HG02840 (cell line): ENCODE measurements around the gene PINLYP.
A peak's percentile ranks its signal among the peaks of the same experiment; 100 is the strongest.
"Not testable (repeated sequence)": the region's sequence is repeated elsewhere in the genome, so short reads cannot be mapped to it uniquely, and the experiment has no call there.

Experiments
- ATAC-seq: cut with Tn5 transposase; IDR thresholded peaks from one replicate; pipeline ENCODE4 v1.9.1; 2021; ENCODE audit warnings: mild to moderate bottlenecking, moderate library complexity, moderate number of reproducible peaks; ENCODE audit not compliant: unreplicated experiment, low FRiP score

The PINLYP gene

GRCh38 chr19:43598445-43599240 lies 23.0 kb downstream of the PINLYP start:
- ATAC-seq, result no peak

GRCh38 chr19:43599635-43600295 lies 24.2 kb downstream of the PINLYP start:
- no peak for ATAC-seq

GRCh38 chr19:43600326-43600725 lies 24.7 kb downstream of the PINLYP start:
- not testable (repeated sequence) for ATAC-seq

DNA sequence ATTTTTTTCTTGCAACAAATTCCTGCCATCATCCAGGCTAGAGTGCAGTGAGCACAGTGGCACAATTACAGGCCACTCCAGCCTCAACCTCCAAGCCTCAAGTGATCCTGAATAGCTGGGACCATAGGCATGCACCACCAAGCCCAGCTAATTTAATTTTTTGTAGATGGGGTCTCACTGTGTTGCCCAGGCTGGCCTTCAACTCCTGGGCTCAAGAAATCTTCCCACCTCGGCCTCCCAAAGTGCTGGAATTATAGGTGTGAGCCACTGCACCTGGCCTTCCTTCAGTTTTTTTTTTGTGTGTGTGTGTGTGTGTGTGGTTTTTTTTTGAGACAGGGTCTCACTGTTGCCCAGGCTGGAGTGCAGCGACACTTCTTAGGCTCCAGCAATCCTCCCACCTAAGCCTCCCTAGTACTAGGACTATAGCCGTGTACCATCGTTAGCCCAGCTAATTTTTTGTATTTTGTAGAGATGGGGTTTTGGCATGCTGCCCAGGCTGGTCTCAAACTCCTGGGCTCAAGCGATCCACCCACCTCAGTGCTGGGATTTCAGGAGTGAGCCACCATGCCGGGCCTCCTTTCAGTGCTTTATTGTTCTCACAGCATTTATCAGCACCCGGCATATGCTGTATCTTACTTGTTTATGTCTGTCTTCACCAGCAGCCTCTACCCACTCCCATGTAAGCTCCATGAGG lies 30.4 kb downstream of the PINLYP start:
- ATAC-seq, result no peak

DNA sequence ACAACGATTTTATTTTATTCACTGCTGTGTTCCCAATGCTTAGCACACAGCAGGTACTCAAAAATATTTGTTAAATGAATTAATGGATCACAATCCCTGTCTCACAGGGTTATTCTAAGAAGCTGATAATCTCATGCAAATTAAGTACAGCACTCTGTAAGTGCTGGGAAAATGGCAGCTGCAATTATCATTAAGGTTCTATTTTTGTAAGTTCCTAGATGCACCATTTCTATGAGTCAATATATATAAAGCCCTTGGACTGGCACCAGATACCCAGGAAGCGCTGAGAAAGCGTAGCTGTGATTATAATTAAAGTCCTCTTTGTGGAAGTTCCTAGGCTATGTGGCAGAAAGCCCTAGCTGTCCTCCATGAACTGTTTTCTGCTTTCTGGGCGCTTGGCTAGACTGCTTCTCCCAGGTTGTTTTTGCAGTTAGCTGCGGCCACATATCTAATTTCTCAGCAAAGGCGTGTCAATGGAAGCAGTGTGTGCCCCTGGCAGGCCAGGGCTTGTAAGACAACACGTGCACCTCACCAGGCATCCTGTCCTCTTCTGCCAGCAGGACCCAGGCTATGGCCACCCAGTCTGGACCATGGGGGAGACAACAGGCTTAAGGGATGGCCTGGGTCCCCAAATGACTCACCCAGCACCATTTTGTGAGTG lies 31.1 kb downstream of the PINLYP start:
- no peak for ATAC-seq

DNA sequence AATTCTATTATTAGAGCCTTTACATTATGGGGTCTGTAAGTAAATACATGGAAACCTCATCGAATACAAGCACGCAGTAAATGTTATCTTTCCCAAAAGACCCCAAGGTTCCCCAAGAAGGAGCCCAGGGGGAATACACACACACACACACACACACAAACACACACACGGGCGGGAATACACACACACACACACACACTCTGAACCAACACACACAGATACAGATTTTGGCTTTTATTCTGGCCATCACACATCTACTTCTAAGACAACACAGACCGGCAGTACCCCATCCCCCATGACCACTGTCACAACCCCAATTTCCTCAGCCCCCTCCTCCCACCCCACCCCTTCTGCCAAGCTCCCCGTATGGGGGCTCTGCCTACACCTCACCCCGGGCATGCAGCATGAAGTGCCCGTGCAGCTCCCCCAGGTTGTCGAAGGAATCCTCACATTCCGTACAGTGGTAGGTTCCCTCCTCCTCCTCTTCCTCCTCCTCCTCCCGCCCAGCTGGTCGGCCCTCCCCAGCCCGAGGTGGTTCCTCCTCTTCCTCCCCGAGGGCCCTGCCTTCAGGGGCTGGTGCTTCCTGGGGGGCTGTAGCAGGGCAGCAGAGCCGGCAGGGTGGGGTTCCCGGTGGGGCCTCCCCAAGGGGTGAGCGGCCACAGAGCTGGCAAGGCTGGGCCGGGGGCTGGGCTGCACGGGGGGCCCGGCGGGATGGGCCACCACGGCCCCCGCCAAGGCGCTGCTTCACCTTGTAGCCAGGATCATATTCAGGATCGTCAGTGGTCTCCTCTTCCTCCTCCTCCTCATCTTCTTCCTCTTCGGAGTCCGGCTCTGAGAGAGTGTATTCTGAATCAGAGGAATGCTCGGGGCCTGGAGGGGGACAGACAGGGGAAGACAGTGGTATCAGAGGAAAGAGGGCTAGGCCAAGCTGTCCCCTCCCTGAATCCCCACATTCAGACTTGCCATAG lies 31.9 kb downstream of the PINLYP start:
- no peak for ATAC-seq

GRCh38 chr19:43609872-43610271 lies 34.3 kb downstream of the PINLYP start:
- no peak for ATAC-seq

GRCh38 chr19:43610493-43610892 lies 34.9 kb downstream of the PINLYP start:
- ATAC-seq, result no peak

DNA sequence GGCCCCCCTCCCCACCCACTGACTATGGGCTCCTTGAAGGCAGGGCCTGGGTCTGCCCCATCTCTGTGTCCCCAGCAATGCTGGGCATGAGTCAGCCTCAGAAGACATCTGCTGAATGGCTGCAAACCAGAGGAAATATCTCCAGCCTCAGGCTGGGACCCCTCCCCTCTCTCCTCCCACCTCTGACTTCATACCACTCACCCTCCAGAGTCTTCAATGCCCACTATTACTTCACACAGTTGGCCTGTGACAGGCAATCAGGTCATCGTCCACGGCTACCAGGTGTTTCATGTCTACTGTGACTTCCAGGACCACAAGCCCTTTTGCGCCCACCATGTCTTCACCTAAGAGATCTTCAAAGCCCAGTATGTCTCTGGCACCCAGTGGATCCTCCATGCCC lies 36.2 kb downstream of the PINLYP start, which contains the start of gene SRRM5:
TSS of gene SRRM5 (plus strand) at position 301 of the 400 bp plus-strand sequence. CDS start at position 335, 34 bp downstream.
- no peak for ATAC-seq

DNA sequence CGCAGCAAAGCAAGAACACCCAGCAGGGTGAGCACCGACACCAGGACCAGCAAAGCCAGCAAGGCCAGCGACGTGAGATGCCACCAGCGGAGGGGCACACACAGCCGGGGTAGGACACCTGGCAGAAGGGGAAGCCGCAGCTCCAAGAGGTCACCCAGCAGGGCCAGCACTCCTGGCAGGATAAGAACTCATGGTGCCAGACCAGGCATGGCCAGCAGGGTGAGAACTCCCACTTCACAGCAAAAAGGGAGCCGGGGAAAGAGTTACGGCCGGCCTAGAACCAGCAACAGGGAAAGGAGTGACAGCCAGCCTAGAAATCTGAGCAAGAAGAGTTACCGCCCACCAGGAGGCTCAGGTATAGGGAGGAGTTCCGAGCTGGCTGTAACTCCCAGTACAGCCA lies 36.8 kb downstream of the PINLYP start:
- no peak for ATAC-seq

GRCh38 chr19:43616306-43616705 lies 40.7 kb downstream of the PINLYP start:
- ATAC-seq, result no peak

DNA sequence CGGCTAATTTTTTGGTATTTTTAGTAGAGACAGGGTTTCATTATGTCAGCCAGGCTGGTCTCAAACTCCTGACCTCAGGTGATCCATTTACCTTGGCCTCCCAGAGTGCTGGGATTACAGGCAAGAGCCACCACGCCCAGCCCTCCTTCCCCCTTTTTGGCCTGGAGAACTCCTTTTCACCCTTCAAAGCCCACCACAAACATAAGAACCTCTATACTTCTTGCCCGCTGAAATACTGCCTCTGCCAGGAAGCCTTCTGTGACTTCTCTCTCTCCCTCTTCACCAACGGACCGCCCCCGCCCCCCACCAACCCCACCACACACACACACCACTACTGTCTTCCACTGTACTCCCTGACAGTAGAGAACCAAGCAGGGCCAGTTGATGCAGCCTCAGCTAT lies 41.4 kb downstream of the PINLYP start:
- no peak for ATAC-seq

- no peak for ATAC-seq
Observed at GRCh38 chr19:43618921-43619261, 43.3 kb downstream of the PINLYP start.

DNA sequence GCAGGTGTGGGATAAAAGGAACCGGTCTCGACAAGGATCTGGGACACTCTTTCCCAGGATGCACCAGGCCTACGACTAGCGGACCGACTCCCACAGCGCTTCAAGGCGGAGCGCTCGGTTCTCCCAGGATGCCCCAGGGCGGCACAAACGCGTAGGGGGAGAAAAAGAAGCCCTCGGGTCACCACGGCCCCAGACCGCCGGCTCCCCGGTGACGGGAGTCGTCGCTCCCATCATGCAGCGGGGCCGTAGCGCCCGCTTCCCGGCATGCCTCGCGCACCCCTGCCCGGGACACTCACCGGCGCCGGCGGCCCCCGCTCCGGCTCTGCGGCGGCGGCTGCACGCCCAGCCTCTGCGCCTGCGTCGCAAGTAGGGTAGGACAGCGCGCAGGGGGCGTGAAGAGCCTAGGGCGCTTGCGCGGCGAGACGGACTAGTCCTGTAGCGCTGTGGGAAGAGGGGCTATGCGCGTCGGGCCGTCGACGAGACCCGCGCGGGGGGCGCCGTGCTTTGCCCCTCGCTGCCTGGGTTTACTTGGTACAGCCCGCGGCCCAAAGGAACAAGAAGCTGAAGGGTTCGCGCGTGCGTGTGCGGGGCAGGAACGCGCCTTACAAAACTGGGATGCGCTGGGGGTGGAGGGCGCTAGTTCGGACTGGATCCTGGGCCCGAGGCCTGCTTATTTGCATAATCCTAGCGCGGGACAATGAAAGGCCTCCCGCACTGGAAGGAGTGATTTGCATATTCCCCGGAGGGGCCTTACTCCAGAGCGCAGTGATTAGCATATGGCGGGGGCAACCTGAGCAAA lies 43.9 kb downstream of the PINLYP start, which contains the start of gene ZNF428:
TSS of gene ZNF428 (minus strand) at position 368 of the 799 bp plus-strand sequence. CDS start 5,325 bp downstream, outside the sequence.
- peak; percentile 77 for ATAC-seq

DNA sequence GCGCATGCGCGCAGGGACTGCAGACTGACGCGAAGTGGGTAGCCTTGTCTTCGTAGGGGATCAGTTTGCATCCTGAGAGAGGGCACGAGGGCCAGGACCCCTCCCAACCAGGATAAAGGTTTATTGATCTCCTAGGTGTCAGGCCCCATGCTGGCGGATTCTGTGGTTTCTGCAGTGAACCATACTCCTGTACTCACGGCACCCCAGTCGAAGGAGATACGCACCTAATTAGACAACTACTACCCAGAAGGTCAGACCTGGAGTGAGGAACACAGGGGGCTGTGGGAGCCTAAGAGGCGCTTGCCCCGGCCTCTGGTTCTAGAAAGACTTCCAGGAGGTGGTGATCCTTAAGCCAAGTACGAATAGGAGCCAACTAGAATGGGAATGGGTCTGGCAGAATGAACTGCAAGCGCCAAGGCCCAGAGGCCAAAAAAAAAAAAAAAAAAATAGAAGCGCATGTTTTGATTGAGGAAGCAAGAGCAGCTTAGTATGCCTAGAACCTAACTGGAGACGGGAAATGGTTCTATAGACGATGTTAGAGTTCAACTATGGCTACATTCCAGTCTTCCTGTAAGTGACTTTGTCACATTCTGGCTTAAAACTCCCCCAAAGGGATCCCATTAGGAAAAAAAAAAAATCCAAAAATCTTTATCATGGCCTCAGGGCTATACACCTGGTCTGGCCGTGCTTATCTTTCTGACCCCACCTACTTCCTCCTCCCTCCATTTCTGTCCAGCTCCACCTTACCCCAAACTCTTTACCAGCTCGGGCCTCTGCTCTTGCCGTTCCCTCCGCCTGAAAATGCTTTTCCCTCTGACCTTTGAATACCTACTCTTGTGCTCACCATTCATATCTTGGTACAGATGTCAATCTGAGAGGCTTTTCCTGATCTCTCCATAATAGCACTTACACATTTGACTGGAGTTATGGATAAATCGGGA lies 44.7 kb downstream of the PINLYP start:
- no peak for ATAC-seq

GRCh38 chr19:43622070-43622469 lies 46.5 kb downstream of the PINLYP start:
- ATAC-seq, result no peak

DNA sequence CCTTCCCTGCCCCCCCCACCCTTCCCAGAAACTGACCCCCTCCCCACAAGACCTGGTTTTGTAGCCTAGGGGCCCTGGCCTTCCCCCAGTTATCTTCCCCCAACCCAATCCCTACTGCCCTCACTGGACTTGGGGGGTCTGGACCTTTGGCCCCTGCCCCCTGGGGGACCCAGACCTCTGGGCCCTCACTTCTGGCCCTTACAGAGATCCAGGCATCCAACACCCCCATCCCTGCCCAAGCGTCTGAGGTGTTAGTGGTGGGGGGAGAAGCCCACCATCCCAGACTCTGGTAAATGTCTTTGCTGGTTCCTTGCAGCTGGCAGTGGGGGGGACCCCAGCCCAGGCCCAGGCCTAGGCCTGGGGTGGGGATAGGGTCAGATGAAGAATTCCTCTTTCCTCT lies 47.4 kb downstream of the PINLYP start:
- no peak for ATAC-seq
